Fibroblast of skin of scalp (primary cell): ENCODE data around the gene TMPRSS3.

Experiments
- DNase-seq: peaks from one replicate; pipeline ENCODE4 v3.0.0-alpha.2; 2013

TMPRSS3 gene

GRCh38 chr21:42407476-42407875 lies 11.6 kb upstream of the TMPRSS3 start:
- DNase-seq, result no peak

GRCh38 chr21:42406866-42407265 lies 11.0 kb upstream of the TMPRSS3 start:
- DNase-seq, result no peak

GRCh38 chr21:42406201-42406621 lies 10.4 kb upstream of the TMPRSS3 start:
- no peak for DNase-seq

GRCh38 chr21:42405064-42406013 lies 9.5 kb upstream of the TMPRSS3 start:
- DNase-seq, result no peak

GRCh38 chr21:42404539-42404938 lies 8.7 kb upstream of the TMPRSS3 start:
- DNase-seq, result no peak

- no peak for DNase-seq
Observed at GRCh38 chr21:42403611-42404231, 7.9 kb upstream of the TMPRSS3 start, which contains the start of gene UBASH3A. Gene UBASH3A, plus strand, starts transcription at chr21:42403902. Its CDS starts 44 bp downstream, at chr21:42403946.

- DNase-seq, result no peak
Observed at GRCh38 chr21:42401820-42402251, 6.0 kb upstream of the TMPRSS3 start.

GRCh38 chr21:42401154-42401553 lies 5.3 kb upstream of the TMPRSS3 start:
- peak; percentile 64 for DNase-seq

- peak; percentile 40 for DNase-seq
Observed at GRCh38 chr21:42400525-42400924, 4.7 kb upstream of the TMPRSS3 start.

- no peak for DNase-seq
Observed at GRCh38 chr21:42398436-42399028, 2.7 kb upstream of the TMPRSS3 start.

GRCh38 chr21:42397746-42398394 lies 2.0 kb upstream of the TMPRSS3 start:
- DNase-seq, result no peak

GRCh38 chr21:42396799-42397745 lies 1.2 kb upstream of the TMPRSS3 start:
- no peak for DNase-seq

- no peak for DNase-seq
Observed at GRCh38 chr21:42395302-42395701, 550 bp downstream of the TMPRSS3 start.

- DNase-seq, result no peak
Observed at GRCh38 chr21:42393443-42393950, 2.4 kb downstream of the TMPRSS3 start.

- no peak for DNase-seq
Observed at GRCh38 chr21:42392731-42393442, 3.0 kb downstream of the TMPRSS3 start.

- DNase-seq, result no peak
Observed at GRCh38 chr21:42391297-42391696, 4.6 kb downstream of the TMPRSS3 start.

GRCh38 chr21:42390696-42391095 lies 5.2 kb downstream of the TMPRSS3 start:
- no peak for DNase-seq

GRCh38 chr21:42390193-42390592 lies 5.7 kb downstream of the TMPRSS3 start:
- no peak for DNase-seq

GRCh38 chr21:42389449-42389835 lies 6.4 kb downstream of the TMPRSS3 start:
- DNase-seq, result no peak

- DNase-seq, result no peak
Observed at GRCh38 chr21:42388740-42389448, 7.0 kb downstream of the TMPRSS3 start.
